Measurements from ENCODE around the gene TEPSIN.

TEPSIN gene

GRCh38 chr17:81196505-81197408 lies 42.1 kb downstream of the TEPSIN start:
- DNase-seq: no peak

GRCh38 chr17:81195941-81196495 lies 42.8 kb downstream of the TEPSIN start:
- no peak for DNase-seq

GRCh38 chr17:81194941-81195901 lies 43.6 kb downstream of the TEPSIN start:
- DNase-seq: no peak

GRCh38 chr17:81194225-81194760 lies 44.6 kb downstream of the TEPSIN start:
- DNase-seq: no peak

DNA sequence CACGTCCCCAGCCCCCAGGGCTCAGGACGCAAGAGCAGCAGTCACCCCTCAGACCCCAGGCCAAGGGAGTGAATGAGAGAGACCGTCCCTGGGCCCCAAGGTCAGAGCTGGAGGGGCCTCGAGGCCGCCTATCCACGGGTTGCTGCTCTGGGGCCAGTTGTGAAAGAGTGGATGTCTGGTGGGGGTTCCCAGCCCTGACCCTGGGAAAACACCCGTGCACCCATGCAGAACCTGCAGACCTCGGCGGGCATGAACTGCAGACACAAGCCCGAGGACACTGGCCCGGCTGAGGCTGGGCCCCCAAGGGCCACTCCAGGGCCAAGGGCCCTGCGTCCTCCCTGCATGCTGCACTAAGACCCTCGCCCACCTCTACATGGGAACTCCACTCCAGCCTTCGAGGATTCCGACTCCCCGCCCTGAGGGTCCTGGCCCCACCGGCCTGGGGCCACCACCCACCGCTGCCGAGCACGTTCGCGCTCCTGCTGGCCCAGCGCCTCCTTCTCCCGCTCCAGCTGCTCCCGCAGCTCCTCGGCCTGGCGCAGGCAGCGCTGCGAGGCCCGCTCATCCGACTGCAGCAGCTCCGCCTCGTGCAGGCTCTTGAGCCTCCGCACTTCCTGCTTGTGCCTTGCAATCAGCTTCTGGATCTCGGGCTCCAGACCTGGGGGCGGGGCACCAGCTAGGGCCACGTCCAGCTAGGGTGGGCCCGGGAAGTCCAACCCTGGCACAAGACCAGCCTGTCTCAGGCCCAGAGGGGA lies 45.2 kb downstream of the TEPSIN start:
- DNase-seq: no peak

- DNase-seq: no peak
Observed at GRCh38 chr17:81193051-81193410, 45.8 kb downstream of the TEPSIN start.

DNA sequence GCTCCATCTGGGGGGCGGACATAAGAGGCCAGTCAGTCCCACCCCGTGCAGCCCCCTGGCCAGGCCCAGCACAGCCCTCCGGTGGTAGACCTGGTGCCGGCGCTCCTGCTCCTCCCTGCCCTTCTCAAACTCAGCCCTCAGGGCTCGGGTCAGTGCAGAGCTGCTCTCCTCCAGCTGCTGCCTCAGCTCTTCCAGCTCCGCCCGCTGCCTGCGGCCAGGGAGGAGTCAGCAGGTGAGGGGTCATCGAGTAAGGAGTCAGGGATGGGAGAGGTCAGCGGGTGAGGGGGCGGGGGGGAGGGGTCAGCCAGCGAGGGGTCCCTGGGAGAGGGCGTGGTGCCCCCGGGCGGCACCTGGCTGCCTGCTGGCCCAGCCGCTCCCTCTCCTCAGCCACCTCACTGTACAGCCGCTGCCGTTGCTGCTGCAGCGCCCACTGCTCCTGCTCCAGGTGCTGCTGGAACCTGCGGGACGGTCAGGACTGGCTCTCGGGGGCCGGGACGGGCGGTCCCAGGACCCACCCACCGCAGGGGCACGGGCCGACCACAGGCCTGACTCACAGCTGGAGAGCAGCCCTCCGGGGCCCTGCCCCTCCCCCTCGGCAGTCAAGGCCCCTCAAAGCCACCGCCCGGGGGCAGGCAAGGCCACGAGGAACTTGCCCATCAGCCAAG lies 46.3 kb downstream of the TEPSIN start:
- no peak for DNase-seq

DNA sequence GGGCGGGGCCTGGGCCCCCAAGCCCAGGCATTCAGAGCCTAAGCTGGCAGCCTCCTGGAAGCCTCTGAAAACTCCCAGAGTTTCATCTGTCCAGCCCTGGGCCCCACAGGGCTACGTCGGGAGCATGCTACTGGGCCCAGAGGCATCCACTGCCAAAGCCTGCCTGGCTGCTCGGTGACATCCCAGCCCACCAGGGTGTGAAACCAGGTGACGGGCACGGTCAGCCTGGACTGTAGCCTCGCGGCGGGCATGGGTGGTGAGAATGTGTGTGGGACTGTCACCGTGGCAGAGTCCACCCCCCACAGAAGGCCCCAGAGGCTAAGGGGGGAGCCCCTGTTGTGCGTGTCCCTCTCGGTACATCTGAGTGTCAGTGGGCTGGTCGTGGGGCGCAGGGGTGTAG lies 47.2 kb downstream of the TEPSIN start:
- no peak for DNase-seq

DNA sequence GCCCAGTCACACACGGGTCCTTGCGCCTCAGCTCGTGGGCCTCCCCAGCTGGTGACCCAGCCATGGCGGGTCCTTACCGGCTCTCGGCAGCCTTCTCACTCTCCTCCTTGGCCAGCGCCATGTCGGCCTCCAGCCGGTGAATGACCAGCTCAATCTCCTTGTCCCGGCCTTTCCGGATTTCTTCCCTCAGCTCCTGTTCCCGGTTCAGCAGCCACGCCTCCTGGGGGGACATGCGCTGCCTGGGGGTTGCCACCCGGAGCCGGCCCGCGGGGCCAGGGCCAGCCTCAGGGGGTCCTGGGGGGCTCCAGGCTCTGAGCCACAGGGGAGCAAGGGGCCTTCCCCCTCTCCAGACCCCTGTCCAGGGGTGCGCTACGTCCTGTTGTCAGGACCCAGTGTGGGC lies 47.7 kb downstream of the TEPSIN start:
- no peak for DNase-seq

- no peak for DNase-seq
Observed at GRCh38 chr17:81190591-81190990, 48.3 kb downstream of the TEPSIN start.

DNA sequence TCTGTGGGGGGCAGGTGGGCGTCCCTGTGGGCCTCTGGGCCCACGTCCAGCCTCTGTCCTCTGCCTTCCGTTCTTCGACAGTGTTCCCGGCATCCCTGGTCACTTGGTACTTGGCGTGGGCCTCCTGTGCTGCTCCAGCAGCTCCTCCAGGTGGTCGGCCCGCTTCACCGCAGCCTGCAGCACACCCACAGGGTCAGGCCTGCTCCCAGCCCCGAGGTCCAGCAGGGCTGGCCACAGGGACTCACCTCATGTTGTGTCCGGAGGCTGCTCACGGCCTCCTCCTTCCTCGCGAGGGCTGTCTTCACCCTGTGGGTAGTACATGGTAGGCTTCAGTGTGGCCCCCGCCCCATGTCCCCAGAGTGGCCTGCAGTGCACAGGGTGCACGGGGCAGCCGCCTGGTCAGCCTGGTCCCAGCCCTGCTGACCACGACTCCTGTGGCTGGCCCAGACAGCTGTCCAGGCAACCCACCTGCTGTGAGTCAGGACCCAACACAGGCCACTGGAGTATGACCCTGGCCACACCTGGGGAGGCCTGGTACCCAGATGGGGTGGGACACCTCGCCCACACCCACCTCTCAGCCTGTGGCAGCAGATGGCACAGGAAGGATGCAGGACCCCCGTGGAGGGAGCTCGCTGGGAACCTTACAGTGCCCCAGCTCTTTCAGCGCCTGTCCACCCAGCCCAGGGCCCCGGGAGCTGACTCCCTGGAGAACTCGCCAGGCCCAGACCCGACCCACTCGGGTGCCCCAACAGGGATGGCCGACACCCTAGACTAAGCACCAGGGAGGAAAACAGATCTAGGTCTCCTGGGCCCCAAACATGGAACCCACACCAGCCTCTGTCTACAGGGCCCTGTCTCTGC lies 49.0 kb downstream of the TEPSIN start:
- DNase-seq: no peak

DNA sequence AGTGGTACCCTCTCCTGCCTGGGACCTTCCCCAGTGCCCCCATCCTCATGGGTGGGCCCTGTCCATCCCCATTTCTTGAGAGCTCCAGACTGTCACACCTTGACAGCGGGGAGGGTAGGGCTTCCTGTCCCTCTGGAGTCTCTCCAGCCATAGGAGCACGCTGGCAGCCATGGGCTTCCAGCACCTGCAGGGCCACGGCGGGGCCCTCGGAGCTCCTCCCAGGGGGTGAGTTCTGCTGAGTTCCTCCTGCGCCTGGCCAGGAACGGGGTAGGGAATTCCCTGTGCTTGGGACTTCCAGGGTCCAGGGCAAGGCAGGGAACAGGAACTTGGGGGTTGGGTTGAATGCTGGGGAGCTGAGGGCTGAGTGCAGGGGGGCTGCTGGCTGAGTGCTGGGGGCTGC lies 49.8 kb downstream of the TEPSIN start:
- DNase-seq: no peak

DNA sequence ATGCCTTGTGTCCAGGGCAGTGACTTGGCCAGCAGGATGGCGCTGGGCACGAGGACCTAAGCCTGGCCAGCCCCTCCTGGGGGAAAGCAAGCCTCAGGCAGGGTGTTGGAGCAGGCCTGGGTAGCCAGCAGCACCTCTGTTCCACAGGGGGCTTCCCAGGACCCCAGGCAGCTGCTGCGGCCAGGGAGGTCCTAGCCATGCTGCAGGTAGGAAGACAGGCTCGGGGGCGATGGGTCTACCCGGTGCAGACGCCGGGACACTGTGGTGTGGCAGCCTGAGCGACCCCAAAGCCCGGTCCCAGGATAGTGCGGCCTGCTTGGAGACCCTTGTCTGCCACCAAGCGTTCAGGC lies 50.4 kb downstream of the TEPSIN start:
- DNase-seq: no peak

DNA sequence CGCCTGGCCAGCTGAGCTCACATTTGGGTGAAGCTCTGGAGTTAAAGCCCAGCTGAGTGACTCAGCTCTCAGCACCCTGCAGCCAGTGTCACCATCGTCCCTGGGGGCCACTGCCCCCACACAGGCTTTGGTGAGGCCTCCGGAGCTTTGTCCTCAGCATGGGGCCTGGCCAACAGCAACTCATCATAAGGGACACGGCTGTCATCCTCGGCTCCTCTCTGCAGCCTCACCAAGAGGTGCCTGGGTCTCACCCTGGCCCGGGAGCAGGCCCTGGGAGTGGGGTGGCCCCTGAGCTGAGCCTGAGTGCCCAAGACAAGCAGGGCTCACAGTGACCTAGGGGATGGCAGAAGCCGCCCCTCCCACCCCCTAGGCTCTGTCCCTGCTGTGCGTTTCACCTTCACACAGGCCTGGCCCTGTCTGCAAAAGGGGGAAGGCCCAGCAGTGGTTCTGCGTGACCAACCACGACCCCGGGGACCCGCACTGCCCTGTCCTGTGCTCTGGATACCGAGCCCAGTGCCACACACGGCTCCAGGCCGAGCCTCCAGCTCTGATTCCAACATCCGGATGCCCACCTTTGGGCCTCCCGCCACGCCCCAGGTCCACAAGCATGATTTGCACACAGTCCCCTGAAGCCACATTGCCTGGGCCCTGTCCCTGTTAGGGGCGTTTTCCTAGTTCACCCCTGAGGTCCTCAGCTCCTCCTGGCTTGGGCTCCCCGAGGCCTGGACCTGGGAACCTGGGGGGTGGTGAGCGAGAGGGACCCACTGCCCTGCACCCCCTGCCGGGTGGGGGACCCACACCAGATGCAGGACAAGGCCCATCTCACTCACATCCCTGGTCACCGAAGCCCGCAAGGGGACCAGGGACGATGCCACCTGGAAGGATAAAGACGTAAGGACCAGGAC lies 51.0 kb downstream of the TEPSIN start:
- DNase-seq: no peak

- no peak for DNase-seq
Observed at GRCh38 chr17:81187120-81187519, 51.7 kb downstream of the TEPSIN start.

GRCh38 chr17:81186203-81186602 lies 52.7 kb downstream of the TEPSIN start:
- DNase-seq: no peak

- DNase-seq: no peak
Observed at GRCh38 chr17:81184555-81184954, 54.3 kb downstream of the TEPSIN start.

GRCh38 chr17:81183807-81184206 lies 55.0 kb downstream of the TEPSIN start:
- DNase-seq: no peak

DNA sequence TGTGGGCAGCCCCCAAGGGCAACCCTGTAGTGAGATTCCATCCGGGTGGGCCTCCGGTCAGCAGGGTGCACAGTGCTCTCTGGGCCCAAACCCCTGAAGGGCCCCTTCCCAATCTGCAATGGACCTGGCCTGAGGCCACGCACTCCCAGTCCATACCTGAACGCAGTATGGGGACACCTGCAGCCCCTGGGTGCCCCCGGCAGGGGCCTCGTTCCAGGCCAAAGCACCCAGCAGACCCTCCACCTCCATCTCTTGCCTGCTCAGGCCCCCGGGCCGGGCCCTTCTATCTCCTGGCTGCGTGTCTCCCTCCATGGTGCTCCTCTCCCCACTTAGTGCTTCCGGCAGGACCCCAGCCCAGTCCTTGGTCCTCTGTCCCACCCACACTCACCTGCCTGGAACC lies 55.5 kb downstream of the TEPSIN start:
- DNase-seq: no peak

- no peak for DNase-seq
Observed at GRCh38 chr17:81182596-81182995, 56.3 kb downstream of the TEPSIN start.
